ENCODE data around the gene CASP2.

Gene CASP2

DNA sequence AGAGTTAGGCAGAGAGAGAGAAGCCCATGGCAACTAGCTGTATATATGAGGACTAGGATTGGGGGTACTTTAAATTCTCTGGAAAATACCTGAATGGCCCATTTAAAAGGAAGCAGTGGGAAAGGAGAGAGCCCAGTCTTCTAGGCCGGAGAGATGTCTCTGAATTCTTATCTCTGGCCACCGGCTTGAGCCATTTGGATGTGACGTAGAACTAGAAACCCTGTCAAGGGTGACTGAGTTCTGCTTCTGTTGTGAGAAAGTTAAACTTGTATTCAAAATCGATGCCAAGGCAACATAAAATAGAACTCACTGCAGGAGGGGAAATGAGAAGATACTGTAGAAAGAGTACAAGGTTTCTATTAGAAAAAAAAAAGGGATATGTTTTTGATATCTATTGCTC, 31.2 kb upstream of the CASP2 start:
- TF ChIP-seq CTCF (IDR thresholded peaks at IDR 0.05): no peak

GRCh38 chr7:143257501-143257900, 30.6 kb upstream of the CASP2 start:
- no peak for TF ChIP-seq CTCF (IDR thresholded peaks at IDR 0.05)

GRCh38 chr7:143258831-143259230, 29.3 kb upstream of the CASP2 start:
- no peak for TF ChIP-seq CTCF (IDR thresholded peaks at IDR 0.05)

GRCh38 chr7:143259765-143260164, 28.4 kb upstream of the CASP2 start:
- TF ChIP-seq CTCF (IDR thresholded peaks at IDR 0.05): no peak

DNA sequence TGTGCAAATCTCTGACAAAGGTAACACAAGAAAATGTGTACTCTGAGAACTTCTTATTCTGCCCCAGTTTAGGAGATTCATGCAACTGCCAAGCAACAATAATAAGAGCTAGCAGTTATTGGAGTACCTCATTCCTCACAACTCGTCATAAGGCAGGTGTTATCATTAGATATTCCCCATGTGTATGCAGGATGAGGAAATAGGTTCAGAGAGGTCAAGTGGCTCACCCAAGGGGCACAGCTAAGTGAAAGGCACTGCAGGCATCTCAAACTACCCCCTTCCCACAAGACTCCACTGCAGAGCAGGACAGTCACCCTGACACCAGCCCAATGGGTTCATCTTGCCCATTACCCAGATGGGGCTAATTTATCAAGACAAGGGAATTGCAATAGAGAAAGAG, 26.2 kb upstream of the CASP2 start:
- TF ChIP-seq CTCF (IDR thresholded peaks at IDR 0.05): no peak

DNA sequence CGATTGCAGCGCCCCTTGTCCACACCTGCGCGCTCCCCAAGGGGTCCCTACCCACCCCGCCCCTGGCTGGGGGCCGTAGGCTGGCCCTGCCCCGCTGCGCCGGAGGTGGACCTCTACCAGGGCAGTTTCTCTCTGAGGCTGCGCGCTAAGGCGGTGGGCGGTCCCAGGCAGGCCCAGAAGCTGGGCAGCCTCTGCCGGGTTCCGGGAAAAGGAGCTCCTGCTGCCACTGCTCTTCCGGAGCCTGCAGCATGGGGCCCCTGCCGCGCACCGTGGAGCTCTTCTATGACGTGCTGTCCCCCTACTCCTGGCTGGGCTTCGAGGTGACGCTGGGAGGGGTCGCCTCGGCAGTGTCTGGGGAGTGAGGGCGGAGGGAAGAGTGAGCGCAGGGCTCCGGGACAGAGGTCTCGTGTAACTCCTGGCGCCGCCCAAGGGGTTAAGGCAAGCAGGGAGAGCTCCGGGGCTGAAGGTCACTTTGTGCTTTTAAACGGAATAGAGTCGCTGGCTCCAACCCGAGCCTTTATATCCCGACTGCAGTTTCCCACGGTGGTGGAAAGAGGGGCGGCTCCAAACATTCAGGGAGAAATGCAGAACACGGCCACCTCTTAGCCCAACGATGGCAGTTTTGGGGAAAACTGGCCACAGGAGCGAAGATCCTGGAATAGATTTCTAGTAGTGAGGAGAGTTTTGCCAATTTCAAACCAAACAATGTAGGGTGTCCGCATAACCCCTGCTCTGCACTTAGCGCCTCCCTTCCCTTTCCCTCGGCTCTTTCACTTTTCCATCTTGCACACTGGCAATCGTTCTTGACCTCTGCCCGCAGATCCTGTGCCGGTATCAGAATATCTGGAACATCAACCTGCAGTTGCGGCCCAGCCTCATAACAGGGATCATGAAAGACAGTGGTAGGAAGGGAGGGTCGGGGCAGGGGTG, 24.6 kb upstream of the CASP2 start, which contains the start of gene GSTK1:
Gene GSTK1, plus strand, starts transcription at position 176 of the 930 bp plus-strand sequence. Its CDS starts 73 bp downstream, at position 249.
- no peak for TF ChIP-seq CTCF (IDR thresholded peaks at IDR 0.05)

DNA sequence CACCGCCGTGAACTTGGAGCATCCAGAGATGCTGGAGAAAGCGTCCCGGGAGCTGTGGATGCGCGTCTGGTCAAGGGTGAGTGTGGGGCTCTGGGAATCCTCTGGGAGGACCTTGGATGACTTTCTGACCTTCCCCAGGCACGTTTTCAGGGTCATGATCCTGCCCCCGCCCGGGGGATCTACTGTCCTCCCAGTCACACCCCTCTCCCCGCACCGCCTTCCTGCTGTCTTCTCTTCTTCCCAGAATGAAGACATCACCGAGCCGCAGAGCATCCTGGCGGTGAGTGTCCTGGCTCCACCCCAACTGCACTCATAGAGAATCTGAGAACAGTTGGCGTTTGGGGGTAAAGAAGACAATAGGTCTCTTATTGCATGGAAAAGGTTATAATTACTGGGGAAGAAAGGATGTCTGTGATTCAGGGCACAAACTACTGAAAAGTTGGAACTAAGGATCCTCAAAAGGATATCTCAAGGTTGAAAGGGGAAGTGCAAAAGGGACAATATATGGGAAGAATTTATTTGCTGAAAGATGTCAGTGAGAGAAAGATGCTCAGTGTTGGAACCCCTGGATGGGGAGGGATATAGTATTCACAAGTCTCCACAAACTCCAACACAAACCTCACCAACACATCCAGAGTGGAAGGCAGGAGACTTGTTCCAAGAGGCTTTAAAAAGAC, 23.0 kb upstream of the CASP2 start:
- TF ChIP-seq CTCF (IDR thresholded peaks at IDR 0.05): no peak
